HG02623 (cell line): ENCODE results near the gene UQCR11.

ENCODE experiments used
- ATAC-seq: cut with Tn5 transposase; IDR thresholded peaks from one replicate; pipeline ENCODE4 v1.9.1; 2021; ENCODE audit warnings: moderate library complexity; ENCODE audit not compliant: unreplicated experiment

UQCR11 gene

DNA sequence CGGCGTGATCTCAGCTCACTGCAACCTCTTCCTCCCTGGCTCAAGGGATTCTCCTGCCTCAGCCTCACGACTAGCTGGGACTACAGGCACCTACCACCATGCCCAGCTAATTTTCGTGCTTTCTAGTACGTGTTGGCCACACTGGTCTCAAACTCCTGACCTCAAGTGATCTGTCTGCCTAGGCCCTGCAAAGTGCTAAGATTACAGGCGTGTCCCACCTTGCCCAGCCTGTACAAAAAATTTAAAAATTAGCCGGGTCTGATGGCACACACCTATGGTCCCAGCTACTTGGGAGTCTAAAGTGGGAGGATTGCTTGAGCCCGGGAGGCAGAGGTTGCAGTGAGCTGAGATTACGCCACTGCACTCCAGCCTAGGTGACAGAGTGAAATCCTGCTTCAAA, 32.5 kb downstream of the UQCR11 start:
- ATAC-seq = no peak

DNA sequence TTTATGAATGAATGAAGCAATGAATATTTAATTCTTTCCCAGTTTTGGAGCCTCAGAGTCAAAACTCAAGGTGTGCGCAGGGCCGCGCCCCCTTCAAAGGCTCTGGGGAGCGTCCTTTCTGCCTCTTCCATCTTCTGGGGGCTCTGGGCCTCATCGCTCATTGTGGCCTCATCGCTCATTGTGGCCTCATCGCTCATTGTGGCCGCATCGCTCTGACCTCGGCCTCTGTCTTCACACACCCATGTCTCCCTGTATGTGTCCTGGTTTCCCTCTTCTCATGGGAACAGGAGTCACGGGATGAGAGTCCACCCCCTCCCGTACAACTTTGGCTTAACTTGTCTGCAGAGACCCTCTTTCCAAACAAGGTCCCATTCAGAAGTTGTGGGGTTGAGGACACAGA, 33.9 kb downstream of the UQCR11 start:
- ATAC-seq = no peak

DNA sequence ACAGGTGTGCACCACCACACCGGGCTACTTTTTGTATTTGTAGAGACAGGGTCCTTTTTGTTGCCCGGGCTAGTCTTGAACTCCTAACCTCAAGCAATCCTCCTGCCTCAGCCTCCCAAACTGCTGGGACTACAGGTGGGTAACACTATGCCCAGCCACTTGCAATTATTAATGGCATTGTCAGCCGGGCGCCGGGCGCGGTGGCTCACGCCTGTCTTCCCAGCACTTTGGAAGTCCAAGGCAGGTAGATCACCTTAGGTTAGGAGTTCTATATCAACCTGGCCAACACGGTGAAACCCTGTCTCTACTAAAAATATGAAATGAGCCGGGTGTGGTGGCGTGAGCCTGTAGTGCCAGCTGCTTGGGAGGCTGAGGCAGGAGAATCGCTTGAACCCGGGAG, 34.4 kb downstream of the UQCR11 start:
- ATAC-seq = no peak

DNA sequence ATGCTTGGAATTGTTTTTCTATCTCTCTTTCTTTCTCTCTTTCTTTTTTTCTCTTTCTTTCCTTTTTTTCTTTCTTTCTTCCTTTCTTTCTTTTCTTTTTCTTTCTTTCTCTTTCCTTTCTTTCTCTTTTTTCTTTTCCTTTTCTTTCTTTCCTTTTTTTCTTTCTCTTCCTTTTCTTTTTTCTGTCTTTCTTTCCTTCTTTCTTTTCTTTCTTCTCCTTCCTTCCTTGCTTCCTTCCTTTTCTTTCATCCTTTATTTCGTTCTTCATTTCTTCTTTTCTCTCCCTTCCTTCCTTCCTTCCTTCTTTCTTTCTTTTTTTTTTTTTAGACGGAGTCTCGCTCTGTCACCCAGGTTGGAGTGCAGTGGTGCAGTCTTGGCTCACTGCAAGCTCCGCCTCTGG, 35.3 kb downstream of the UQCR11 start:
- no peak for ATAC-seq

DNA sequence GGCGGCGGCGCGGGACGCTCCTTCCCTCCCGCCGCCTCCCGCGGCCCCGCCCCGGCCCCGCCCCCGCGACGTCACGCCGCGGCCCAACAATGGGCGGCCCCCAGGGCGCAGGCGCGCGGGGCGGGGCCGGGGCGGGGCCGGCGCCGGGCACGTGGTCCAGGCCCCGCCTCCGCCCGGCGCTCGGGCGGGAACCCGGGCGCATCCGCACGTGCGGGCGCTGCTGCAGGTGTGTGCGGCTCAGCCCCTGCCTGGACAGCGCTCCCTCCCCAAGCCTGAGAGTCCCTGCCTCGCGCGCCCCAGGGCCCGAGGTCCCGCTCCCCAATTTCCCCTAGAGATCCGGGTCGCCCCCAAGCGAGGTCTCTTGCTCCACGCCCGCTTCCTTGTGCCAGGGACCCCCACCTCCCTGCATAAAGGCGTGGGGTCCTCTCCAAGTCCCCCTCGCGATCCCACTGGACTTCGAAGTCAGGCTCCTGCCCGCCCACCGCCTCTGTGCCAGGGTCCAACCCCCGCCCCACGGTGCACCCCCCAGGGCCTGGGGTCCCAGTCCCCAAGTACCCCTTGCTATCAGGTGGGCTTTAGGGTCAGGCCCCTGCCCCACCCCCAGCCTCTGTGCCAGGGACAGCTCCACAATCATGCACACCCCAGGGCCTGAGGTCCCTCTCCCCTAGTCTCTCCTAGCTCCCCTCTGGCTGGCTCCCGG, 36.8 kb downstream of the UQCR11 start, which contains the start of gene MEX3D:
TSS of gene MEX3D (minus strand) at position 6 of the 700 bp plus-strand sequence. CDS start 267 bp downstream, outside the sequence.
- peak; percentile 51 for ATAC-seq

DNA sequence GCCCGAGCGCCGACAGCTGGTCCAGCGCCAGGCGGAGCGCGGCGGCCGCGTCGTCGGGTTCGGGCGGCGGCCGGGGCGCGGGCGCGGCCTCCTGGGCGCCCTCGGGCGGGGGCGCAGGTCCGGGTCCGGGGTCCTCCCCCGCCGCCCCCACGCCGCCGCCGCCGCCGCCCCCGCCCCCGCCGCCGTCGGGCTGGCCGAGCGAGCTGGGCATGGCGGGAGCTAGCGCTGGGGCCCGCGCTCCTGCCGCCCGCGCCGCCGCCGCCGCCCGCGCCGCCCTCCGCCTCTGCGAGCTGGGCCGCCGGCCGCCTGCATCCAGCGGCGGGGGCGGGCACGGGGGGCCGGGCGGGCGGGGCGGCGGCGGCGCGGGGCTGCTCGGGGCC, 37.4 kb downstream of the UQCR11 start:
- no peak for ATAC-seq

DNA sequence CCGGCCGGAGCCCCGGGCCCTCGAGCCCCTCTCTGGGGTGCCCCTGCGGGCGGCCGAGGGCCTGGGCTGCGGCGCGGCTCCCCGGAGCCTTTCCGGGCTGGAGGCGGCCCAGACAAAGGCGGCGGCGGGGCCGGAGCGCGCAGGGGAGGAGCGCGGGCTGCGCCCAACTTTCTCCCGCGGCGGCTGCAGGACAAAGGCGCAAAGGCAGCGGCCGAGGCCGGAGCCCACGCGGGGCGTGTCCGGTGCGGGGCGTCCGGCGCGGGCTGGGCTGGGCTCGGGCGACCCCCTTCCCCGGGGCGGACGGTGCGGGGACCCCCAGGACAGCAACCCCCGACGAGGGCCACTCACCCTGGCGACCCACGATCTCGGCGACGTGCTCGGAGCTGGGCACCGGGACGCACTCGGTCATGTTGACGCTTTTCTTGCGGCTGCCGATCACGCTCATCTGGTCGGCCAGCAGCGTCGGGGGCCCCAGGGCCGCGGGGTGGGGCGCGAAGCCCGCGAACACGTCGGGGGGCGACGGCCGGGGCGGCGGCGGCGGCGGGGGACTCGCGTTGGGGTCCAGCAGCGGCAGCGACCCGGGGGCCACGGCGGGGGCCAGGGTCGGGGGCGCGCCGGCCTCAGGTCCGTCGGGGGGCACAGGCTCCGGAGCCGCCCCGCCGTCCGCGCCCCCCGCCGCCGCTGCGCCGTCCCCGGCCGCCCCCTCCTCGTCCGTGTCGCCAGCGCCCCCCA, 38.0 kb downstream of the UQCR11 start:
- ATAC-seq = no peak

DNA sequence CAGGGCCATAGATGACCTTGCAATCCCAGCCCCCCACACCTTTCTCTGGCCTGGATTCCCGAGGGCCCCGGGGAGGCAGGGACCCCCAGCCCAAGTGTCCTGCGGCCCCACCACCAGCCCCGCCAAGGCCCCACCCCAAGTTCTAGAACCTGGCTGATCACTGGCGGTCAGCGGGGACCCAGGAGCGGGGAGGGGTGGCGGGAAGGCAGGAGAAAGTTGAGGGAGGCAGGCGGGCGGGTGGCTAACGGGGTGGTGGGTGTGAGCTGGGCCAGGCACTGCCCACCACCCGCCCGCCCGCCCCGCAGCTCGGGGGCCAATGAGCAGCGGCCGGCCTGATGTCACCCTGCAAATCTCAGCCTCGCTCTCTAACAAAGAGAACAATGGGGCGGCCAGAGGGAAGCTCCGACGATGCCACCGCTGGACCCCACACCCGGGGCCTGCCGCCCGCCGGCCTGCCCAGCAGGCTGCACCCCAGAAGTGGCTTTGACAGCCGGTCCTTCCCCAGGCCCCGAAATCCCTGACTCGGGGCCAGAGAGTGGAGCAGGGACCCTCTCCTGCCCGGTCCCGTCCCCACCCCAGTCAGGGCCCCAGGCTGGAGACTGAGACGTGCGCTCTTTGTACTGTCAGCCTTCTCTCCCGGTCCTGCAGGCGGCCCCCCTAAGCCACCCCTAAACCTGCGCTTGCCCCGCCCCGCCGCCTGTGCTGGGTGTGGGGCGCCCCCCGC, 38.7 kb downstream of the UQCR11 start:
- no peak for ATAC-seq

DNA sequence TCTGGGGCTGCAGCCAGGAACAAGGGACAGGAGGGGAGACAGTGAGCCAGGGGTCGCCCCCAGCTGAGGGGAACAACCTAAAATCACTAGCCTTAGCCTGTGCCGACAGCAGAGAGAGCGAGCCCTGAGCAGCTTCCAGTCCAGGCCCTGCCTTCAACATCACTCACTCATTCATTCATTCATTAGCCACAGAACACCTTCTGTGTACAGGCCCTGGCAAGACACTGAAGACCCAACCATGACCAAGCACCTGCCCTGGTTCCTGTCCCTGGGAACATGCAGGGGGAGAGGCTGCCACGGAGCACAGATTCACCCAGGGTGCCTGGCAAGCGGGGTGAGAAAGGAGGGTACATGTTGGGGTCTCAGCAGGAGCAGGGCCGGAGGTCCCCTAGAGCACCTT, 42.0 kb downstream of the UQCR11 start:
- no peak for ATAC-seq

DNA sequence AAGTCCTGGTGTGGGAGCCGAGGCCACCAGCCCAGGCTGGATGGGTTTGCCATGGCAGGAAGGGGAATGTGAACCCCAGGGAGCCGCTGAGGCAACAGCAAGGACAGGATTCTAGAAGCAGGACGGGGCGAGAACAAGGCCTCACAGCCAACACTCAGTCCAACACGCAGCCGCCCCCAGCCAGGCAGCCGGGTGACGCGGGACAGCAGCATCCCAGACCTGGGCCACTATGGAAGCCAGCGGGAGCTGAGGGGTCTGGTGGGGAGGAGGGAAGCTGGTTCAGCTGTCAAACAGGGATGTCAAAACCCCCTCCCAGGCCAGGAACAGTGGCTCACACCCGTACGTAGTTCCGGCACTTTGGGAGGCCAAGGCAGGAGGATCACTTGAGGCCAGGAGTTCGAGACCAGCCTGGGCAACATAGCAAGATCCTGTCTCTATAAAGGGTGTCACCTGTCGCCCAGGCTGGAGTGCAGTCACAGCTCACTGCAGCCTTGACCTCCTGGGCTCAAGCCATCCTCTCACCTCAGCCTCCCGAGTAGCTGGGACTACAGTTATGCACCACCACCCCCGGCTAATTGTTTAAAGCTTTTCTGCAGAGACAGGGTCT, 43.9 kb downstream of the UQCR11 start:
- no peak for ATAC-seq

DNA sequence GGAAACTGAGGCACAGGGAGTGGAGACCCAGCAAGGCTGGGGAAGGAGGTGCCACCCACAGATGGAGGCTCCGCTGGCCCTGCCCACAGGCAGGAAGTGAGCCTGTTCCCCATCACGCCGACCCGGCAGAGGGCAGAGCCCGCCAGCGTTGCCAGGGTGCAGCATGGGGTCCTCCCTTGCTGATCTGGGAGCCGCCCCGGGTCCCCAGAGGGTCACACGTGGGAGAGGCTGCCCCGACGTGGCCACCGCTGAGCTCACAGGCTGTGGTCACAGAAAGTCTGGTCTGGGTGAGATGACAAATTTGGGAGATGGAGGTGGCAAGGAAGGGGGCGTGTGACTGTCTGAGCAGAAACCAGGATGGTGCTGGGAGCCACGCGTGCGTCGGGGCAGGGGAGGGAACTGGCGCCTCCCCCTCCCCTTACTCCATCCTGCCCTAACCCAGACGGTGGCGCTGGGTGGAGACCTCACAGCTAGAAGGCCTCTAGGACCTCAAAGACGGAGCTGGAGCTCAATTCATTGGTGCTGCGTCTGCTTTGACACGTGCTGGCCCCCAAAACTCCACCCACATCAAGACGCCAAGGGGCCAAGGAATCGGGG, 44.9 kb downstream of the UQCR11 start:
- ATAC-seq = no peak

DNA sequence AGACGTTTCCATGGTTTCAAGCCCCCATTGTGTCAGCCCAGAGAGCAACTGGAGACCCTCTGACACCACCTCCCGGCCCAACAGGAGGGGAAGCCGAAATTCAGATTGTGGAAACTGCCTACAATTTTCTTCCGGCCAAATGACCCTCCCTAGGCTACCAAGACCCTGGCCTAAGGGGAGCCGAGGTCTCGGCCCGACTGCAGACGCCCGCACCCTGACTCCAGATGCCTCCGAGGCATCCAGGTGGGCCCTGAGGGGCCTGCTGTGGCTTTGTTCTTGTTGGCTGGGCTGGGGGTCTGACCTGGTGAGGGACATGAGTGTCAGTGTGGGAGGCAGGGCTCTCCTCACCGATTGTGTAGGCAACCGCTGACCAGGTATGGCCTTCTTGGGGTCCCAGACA, 46.7 kb downstream of the UQCR11 start:
- no peak for ATAC-seq

DNA sequence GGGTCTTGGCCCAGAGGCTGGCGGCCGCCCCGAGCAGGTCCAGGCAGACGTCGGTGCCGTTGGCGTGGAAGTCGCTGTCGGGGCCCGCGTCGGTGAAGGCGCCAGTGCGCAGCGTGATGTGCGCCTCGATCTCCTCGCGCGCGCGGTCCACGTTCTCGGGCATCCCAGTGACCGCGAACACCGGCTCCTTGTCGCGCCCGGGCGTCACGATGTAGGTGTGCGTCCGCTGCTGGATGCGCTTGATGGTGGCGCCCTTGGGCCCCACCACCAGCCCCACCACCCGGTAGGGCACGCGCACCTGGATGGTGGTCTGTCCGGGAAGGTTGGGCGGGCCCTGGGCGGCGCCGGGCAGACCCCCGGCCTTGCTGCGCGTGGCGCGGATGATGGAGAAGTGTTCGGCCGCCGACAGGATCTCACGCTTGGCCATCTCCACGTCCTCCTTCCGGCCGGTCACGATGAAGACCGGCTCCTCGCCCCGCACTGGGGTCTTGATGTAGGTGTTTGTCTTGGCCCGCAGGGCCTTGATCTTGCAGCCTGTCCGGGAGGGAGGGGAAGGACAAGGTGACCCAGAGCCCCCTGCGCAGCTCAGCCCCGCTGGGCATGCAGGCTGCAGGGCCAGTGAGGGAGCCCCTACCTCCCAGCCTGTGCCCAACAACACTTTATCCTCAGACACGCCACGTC, 48.7 kb downstream of the UQCR11 start:
- no peak for ATAC-seq

DNA sequence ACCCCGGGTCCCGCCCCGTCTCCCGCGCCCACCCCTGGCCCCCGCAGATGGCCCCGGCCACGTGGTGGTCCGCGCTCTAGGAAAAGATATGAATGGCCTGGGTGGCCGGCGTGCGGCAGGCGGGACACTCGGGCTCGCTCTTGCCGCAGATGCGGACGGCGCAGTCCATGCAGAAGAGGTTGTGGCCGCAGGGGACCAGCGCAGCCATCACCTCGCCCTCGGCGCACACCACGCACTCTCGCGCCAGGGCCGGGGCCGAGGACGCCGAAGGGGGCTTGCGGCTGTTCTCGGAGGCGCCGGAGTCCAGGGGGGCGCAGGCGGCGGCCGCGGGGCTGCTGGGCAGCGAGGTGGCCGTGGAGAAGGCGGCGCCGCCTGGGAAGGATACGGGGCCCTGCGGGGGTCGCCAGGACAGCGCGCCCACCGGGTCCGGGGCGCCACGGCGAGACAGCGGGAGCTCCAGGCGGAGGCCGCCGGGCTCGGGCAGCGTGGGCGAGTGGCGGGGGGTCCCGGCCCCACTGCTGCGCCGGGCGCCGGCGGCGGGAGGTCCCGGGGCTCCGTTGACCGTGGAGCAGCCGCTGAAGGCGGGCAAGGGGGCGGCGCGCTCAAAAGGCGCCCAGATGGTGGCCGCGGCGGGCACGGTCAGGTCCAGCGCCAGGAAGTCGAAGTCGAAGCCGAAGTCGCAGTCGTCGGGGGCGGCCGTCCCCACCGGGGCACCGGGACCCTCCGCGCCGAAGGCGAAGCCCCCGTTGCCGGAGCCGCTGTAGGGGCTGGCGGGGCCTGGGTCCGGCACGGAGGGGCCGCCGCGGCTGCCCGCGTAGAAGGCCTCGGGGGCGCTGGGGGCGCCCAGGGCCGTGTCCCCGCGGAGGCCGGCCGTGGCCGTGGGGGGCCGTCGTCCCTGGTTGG, 49.5 kb downstream of the UQCR11 start:
- no peak for ATAC-seq

DNA sequence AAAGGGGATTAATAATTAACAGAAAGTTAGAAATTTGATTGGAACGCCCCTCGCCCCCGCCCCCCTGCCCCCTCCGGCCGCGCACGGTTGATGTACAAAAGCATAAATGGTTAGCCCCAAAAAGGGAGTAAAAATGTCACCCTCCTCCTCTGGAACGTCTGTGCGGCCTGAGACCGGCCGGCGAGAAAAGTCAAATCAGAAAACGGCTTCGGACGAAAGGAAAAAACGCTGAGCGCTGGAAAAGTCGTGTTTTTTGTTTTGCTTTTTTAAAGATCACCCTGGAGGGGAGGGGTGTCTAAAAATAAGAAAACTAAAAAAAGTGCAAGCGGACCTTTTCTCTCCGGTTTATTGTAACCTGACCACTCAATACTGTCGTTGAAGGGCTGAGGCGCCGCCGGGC, 50.3 kb downstream of the UQCR11 start:
- no peak for ATAC-seq

DNA sequence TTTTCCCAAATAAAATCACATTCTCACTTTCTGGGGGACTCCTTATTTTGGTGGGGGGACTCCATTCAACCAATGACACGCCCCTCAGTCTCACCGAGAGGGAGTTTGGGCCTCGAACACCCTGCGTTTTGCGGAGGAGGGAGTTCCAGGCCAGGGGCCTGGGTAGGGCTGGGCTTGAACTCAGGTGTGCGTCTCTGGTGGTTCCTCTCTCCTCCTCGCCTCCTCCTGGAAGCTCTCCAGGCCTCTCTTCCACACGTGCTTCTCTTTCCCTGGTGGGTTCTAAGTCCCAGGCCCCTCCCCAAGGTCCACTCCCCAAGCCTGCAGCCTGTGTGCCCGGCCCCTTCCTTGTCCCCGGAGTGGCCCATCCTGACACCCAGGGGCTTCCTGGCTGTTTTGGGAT, 51.8 kb downstream of the UQCR11 start:
- ATAC-seq = no peak

DNA sequence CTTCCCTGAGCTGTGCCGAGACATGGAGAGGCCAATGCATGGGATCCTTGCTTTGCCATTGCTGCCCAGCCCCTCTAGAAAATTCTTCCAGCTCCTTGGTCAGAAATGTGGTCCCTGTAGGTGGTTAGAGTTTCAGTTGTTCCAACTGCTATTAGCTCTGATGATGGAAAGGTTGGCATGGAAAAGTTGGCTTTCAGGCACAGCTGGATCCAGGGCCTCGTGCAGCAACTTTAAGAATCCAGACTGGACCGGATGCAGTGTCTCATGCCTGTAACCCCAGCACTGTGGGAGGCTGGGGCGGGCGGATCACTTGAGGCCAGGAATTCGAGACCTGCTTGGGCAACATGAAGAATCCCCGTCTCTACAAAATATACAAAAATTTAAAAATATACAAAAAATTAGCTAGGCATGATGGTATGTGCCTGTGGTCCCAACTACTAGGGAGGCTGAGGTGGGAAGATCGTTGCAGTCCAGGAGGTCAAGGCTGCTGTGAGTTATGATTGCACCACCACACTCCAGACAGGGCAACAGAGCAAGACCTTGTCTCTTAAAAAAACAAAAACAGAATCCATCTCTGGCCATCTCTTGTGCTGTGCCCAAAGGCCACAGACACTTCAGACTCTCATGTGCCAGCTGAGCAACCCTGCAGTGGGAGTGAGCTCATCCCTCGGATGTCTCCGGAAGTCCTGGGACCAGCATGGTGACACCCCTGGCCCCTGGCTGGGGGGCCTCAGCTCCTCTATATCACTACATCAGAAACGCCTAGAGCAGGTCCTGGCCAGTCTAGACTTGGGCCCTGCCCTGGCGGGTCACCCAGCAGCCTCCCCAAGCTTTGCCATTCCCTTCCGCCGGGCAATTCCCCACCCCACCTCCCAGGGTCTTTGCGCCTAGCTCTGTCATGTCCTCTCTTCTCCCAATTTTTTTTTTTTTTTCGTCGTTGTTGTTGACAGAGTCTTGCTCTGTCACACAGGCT, 53.9 kb downstream of the UQCR11 start:
- ATAC-seq = no peak

DNA sequence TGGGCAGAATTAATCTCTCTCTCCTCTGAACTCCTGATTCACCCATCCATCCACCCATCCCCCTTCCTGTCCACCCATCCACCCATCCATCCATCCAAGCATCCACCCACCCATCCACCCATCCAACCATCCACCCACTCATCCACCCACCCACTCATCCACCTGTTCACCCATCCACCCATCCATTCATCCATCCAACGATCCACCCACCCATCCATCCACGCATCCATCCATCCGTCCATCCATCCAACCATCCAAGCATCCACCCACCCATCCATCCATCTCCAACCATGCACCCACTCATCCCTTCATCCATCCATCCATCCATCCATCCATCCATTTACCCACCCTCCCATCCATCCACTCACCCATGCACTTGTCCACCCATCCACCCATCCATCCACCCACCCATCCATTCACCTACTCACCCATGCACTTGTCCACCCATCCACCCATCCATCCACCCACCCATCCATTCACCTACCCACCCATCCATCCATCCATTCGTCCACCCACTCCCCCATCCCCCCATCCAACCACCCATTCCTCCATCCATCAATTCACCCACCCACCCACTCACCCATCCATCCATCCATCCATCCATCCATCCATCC, 55.8 kb downstream of the UQCR11 start:
- no peak for ATAC-seq
